Posterior vena cava (tissue), 2 donors: Measurements from ENCODE around the gene MINPP1. TPM values are rescaled to one million over a fixed set of nuclear protein-coding genes. Genes with fewer than 3 reads are reported as not detected.

ENCODE experiments used
- DNase-seq: peaks from one replicate; pipeline ENCODE4 v3.0.0-alpha.2; 2020; ENCODE audit warnings: low spot score
- intact Hi-C, 2 donors: fragments of 100-400 bp; cut with DNase I; formaldehyde crosslinking; loops; one replicate each; pipeline versions ENCODE4 v1.14.1 to v1.14.2; 2022 to 2023
- microRNA-seq, 2 donors: library from miRNA; unstranded; fragments of <30 nt; microRNA quantifications; one replicate each; pipeline ENCODE4 v1.2.0, GENCODE V29; 2020 to 2021; ENCODE audit warnings: borderline microRNAs expressed in 2 of 2
- total RNA-seq, 2 donors: library from RNA; stranded (reverse); fragmentation: NEBNext Ultra II Directional; extraction: Animal tissue kit (Norgen Biotek cat#: 25700); gene quantifications; one replicate each; pipeline ENCODE4 v1.2.1, GENCODE V29; 2021
- donor health status: DM: yes; HTN: yes; CAD: no.
- donor health status: DM: yes; HTN: yes; CAD: no.

The MINPP1 gene
- total RNA-seq, 2 donors from 2014 or later = 10.2 to 11.1 TPM

DNA sequence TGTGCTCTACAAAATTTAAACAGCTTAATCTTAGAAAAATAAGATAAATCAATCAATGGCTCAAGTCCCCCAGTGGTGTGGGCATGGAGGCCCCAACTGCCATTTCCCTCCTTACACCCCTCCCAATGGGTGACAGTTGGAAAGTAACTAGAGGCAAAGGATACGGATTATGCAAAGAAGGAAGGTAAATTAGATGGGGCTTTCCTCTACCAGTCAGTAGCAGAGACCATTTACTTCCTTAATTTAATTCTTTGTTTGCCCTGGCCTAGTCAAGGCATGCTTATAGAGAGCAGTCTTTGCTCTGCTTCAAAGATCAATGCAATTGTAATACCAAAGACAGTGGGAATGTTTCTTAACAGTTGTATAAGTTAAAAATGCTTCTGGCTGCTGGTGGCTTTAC, 91.7 kb downstream of the MINPP1 start:
- no peak for DNase-seq
- intact Hi-C loops = no loop called here

- intact Hi-C loops = no loop called here
Observed at GRCh38 chr10:87598700-87599099, 94.0 kb downstream of the MINPP1 start.

GRCh38 chr10:87600581-87600980, 95.9 kb downstream of the MINPP1 start:
- intact Hi-C loops = no loop called here

More at GRCh38 chr10:87598700-87599099, 94.0 kb downstream of the MINPP1 start:
- no peak for DNase-seq

More at GRCh38 chr10:87600581-87600980, 95.9 kb downstream of the MINPP1 start:
- no peak for DNase-seq

Small RNA genes within 50 kb of the gene (microRNA-seq; reads per million reads assigned to microRNA genes)
- gene MIR4678 = 0 reads per million in 2 donors

Other genes starting within 250 kb of the MINPP1 start
- gene NUTM2D, start 147.1 kb upstream of the MINPP1 start, total RNA-seq = 1 to 10 TPM; 2.1 to 4.6 TPM
- 10 to 100 TPM; 30.9 to 46.1 TPM for gene PAPSS2, start 155.0 kb downstream of the MINPP1 start, total RNA-seq